NT2/D1 (cell line): ENCODE measurements around the gene GPR39.

Source experiments
- DNase-seq: peaks from one replicate; pipeline ENCODE4 v3.0.0-alpha.2; 2011; ENCODE audit warnings: low read depth, low spot score
- H3K27me3 ChIP-seq: 2 replicates; pipeline ENCODE4 v1.6.0; 2011; ENCODE audit warnings: mild to moderate bottlenecking; ENCODE audit not compliant: insufficient read length, insufficient read depth
- H3K36me3 ChIP-seq: 2 replicates; pipeline ENCODE4 v1.6.1; 2011; ENCODE audit warnings: mild to moderate bottlenecking, low read length, mixed read lengths; ENCODE audit not compliant: insufficient read depth, insufficient read length
- H3K4me1 ChIP-seq: 2 replicates; pipeline ENCODE4 v1.5.1; 2011; ENCODE audit not compliant: insufficient read depth, insufficient read length
- H3K4me3 ChIP-seq: 2 replicates; pipeline ENCODE4 v1.5.1; 2011; ENCODE audit warnings: low read depth; ENCODE audit not compliant: insufficient read length
- H3K9ac ChIP-seq: 2 replicates; pipeline ENCODE4 v1.6.0; 2011; ENCODE audit warnings: low read depth; ENCODE audit not compliant: insufficient read length
- H3K9me3 ChIP-seq: 2 replicates; pipeline ENCODE4 v1.5.1; 2011; ENCODE audit warnings: mild to moderate bottlenecking, low read length; ENCODE audit not compliant: insufficient read depth
- SUZ12 ChIP-seq: IDR thresholded peaks from 2 replicates; pipeline ENCODE4 v1.6.1; 2011; ENCODE audit not compliant: insufficient read length, insufficient read depth; ENCODE audit errors: extremely low read depth
- YY1 ChIP-seq: IDR thresholded peaks from 2 replicates; pipeline ENCODE4 v1.6.1; 2011; ENCODE audit not compliant: insufficient read length, insufficient read depth
- ZNF274 ChIP-seq: IDR thresholded peaks from 2 replicates; pipeline ENCODE4 v1.6.1; 2011; ENCODE audit warnings: mild to moderate bottlenecking, low read depth, low read length

The GPR39 gene

GRCh38 chr2:132564065-132564464, 147.5 kb downstream of the GPR39 start:
- H3K4me1 ChIP-seq: no peaks in the 10 kb centered on the region
- H3K36me3 ChIP-seq: no peaks in the 10 kb centered on the region
- no peaks in the 10 kb centered on the region for H3K9me3 ChIP-seq
- no peaks in the 10 kb centered on the region for H3K27me3 ChIP-seq
- H3K9ac ChIP-seq: no peak overlapping the region
- TF ChIP-seq SUZ12 (no peak), YY1 (no peak), ZNF274 (no peak)
- no peak overlapping the region for H3K4me3 ChIP-seq
- DNase-seq: no peak

DNA sequence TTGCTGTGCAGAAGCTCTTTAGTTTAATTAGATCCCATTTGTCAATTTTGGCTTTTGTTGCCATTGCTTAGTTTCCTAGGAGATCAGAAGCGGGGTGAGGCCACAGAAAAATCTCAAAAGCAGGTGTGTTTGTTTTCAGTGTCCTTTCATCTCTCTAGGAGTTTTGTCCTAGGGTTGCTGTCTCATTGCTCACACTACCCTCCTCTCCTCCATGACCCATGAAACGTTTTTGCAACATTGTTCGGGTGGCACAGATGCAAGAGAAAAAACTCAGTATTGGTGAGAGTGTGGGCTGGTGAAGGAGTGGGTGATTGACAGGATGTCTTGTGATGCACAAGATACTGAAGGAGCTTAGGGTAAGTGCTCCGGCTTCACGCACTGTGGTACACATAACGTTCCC, 149.8 kb downstream of the GPR39 start:
- no peak for DNase-seq

GRCh38 chr2:132567682-132568081, 151.1 kb downstream of the GPR39 start:
- no peak overlapping the region for H3K4me3 ChIP-seq
- DNase-seq: no peak
- H3K27me3 ChIP-seq: no peaks in the 10 kb centered on the region
- H3K36me3 ChIP-seq: no peaks in the 10 kb centered on the region
- no peak overlapping the region for H3K9ac ChIP-seq
- no peaks in the 10 kb centered on the region for H3K4me1 ChIP-seq
- no peak for TF ChIP-seq SUZ12
- no peak for TF ChIP-seq ZNF274
- no peak for TF ChIP-seq YY1
- H3K9me3 ChIP-seq: no peaks in the 10 kb centered on the region

More for the DNA sequence above, 149.8 kb downstream of the GPR39 start:
- Histone ChIP-seq H3K9ac (no peak overlapping the region), H3K4me1 (no peaks in the 10 kb centered on the region), H3K36me3 (no peaks in the 10 kb centered on the region), H3K4me3 (no peak overlapping the region), H3K27me3 (no peaks in the 10 kb centered on the region), H3K9me3 (no peaks in the 10 kb centered on the region)
- TF ChIP-seq ZNF274 (no peak), SUZ12 (no peak), YY1 (no peak)

- Histone ChIP-seq H3K27me3 (no peaks in the 10 kb centered on the region), H3K4me3 (no peak overlapping the region), H3K9ac (no peak overlapping the region), H3K9me3 (no peaks in the 10 kb centered on the region), H3K4me1 (no peaks in the 10 kb centered on the region), H3K36me3 (no peaks in the 10 kb centered on the region)
- no peak for TF ChIP-seq YY1
- TF ChIP-seq ZNF274: no peak
- no peak for TF ChIP-seq SUZ12
- no peak for DNase-seq
Measured at GRCh38 chr2:132568656-132569055, 152.1 kb downstream of the GPR39 start.

GRCh38 chr2:132573444-132574007, 156.9 kb downstream of the GPR39 start:
- DNase-seq: no peak
- no peak for TF ChIP-seq SUZ12
- no peak for TF ChIP-seq ZNF274
- no peak for TF ChIP-seq YY1
- no peaks in the 10 kb centered on the region for H3K27me3 ChIP-seq

DNA sequence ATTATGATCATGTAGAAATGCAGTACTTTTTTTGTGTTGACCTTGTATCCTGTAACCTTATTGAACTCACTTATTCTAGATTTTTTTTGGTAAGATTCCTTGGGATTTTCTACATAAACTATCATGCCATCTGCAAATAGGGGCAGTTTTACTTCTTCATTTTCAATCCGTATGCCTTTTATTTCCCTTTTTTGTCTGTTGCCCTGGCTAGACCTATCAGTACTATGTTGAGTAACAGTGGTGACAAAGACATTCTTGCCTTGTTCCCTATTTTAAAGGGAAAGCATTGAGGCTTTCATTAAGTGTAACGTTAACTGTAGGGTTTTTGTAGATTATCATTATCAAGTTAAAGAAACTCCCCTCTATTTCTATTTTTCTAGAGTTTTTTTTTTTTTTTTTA, 161.1 kb downstream of the GPR39 start:
- no peak for DNase-seq
- Histone ChIP-seq H3K27me3 (no peaks in the 10 kb centered on the region), H3K4me3 (no peak overlapping the region), H3K9me3 (0 out of 2 replicates have a peak, but pooled peaks cover 6% of the 10 kb centered on the region), H3K4me1 (peaks cover 7% of the 10 kb centered on the region), H3K9ac (no peak overlapping the region), H3K36me3 (no peaks in the 10 kb centered on the region)
- TF ChIP-seq YY1 (no peak), SUZ12 (no peak), ZNF274 (no peak)

More at GRCh38 chr2:132573444-132574007, 156.9 kb downstream of the GPR39 start:
- Histone ChIP-seq H3K9ac (no peak overlapping the region), H3K4me1 (no peaks in the 10 kb centered on the region), H3K36me3 (no peaks in the 10 kb centered on the region), H3K9me3 (0 out of 2 replicates have a peak, but pooled peaks cover 6% of the 10 kb centered on the region), H3K4me3 (no peak overlapping the region)

DNA sequence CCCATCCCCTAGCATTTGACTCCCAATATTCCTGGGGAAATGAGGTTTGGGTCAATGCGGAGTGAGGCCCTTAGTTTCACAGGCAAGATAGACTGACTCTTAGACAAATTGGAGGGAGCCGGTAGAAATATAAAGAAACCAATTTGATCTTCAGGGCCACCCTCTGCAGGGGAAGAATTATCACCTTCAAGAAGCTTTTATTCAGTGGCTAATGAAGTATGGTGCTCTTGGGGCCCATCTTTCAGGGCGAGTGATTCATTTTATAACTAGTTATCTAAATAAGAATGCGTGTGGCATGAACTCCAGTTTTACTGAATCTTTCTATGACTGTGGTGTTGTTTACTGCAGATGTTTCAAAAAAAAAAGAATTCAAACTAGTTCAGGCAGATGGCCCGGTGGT, 165.0 kb downstream of the GPR39 start:
- Histone ChIP-seq H3K9ac (no peak overlapping the region), H3K27me3 (no peaks in the 10 kb centered on the region), H3K9me3 (no peaks in the 10 kb centered on the region), H3K36me3 (no peaks in the 10 kb centered on the region), H3K4me1 (peaks cover 13% of the 10 kb centered on the region), H3K4me3 (no peak overlapping the region)
- no peak for DNase-seq
- TF ChIP-seq SUZ12 (no peak), ZNF274 (no peak), YY1 (no peak)
